GM19023 (cell line): ENCODE results near the gene ATXN2L.
A peak's percentile ranks its signal among the peaks of the same experiment; 100 is the strongest.
"Not testable (repeated sequence)": the region's sequence is repeated elsewhere in the genome, so short reads cannot be mapped to it uniquely, and the experiment has no call there.

Experiments used
- ATAC-seq: cut with Tn5 transposase; IDR thresholded peaks from one replicate; pipeline ENCODE4 v1.9.1; 2021; ENCODE audit warnings: mild to moderate bottlenecking, moderate library complexity; ENCODE audit not compliant: unreplicated experiment

Gene ATXN2L

DNA sequence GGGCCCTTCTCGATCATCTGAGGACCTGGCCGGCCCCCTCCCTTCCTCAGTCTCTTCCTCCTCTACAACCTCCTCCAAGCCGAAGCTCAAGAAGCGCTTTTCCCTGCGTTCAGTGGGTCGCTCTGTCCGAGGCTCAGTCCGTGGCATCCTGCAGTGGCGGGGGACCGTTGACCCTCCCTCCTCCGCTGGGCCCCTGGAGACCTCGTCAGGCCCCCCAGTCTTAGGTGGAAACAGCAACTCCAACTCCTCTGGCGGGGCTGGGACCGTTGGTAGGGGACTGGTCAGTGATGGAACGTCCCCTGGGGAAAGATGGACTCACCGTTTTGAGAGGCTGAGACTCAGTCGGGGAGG is 43.6 kb downstream of the ATXN2L start:
- ATAC-seq = no peak

DNA sequence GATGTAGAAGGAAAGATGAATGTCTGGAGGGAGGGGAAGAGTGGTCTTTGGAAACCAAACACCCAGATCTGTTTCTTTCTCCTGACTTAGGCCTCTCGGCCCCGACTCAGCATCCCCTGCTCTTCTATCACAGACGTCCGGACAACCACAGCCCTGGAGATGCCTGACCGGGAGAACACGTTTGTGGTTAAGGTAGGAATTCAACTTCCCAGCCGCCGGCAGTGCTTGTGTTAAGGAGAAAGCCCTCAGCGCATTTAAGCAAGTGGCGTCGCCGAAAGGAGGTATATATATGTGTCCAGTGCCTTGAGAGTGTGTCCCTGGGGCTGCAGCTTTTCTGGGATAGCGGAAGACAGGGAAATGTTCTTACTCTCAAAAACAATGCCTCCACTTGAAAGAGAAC is 44.4 kb downstream of the ATXN2L start:
- no peak for ATAC-seq

DNA sequence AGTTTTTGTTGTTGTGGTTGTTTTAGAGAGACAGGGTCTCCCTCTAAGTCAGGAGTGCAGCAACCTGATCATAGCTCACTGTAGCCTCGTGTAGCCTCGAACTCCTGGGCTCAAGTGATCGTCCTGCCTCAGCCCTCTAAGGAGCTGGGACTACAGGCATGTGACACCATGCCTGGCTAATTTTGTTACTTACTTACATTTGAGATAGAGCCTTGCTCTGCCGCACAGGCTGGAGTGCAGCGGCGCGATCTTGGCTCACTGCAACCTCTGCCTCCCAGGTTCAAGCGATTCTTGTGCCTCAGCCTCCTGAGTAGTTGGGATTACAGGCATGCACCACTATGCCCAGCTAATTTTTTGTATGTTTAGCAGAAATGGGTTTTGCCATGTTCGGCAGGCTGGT is 44.8 kb downstream of the ATXN2L start:
- ATAC-seq = not testable (repeated sequence)

DNA sequence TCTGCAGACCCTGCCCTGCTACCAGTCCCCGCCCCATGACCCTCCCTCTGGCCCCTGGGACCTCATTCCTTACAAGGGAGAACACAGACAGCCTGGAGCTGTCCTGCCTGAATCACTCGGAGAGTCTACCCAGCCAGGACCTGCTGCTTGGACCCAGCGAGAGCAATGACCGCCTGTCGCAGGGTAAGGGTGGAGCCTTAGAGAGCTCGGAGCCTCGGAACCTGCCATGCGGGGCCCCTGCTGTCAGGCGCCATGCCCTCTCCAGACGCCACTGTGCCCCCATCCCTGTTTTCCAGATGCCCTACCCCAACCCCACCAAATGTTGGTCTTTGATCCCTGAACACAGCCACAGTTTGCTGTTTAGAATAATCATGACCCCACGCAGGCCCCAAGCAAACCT is 46.4 kb downstream of the ATXN2L start:
- ATAC-seq = no peak

GRCh38 chr16:28872952-28873351 is 50.2 kb downstream of the ATXN2L start:
- no peak for ATAC-seq

DNA sequence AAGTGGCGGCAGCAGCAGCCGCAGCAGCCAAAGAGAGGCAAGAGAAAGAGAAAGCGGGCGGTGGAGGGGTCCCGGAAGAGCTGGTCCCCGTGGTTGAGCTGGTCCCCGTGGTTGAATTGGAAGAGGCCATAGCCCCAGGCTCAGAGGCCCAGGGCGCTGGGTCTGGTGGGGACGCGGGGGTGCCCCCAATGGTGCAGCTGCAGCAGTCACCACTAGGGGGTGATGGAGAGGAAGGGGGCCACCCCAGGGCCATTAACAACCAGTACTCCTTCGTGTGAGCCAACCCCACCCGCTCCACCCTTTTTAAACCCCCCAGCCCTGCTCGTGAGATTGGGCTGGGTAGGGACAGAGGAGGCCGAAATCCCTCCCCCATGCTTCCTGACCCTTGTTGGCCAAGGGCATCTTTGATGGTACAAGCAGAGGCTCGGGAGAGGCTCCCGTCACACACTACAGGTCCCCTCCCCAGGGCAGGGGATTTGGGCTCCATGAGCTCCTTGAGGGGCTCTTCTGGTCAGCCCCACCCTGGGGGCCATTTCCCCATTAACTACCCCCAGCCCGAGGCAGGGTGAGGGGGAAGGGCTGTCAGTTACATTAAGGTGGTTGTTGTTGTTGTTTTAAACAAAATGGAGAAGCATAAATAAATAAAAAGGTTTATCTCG is 50.9 kb downstream of the ATXN2L start:
- no peak for ATAC-seq

DNA sequence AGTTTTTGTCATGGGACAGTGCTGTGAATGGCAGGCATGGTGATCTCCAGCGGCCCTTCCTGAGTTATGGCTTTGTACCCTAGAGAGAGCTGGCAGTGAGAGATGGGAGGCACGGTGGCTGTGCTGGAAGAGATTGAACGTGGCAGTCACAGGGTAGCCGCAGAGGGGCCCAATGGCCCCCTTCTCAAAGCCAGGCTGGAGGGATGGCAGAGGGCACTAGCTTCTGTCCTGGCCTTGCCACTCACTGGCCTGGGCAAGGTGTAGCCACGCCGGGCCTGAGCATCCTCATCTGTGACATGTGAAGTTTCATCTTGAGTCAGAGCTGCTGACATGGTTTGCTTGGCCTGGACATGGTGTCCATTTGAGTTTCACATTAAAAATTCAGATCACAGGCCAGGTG is 51.6 kb downstream of the ATXN2L start:
- ATAC-seq = no peak

GRCh38 chr16:28875134-28876018 is 52.6 kb downstream of the ATXN2L start:
- ATAC-seq = no peak

- ATAC-seq = no peak
Observed at GRCh38 chr16:28876019-28876659, 53.3 kb downstream of the ATXN2L start.

GRCh38 chr16:28876973-28877654 is 54.3 kb downstream of the ATXN2L start:
- ATAC-seq = no peak

- ATAC-seq = no peak
Observed at GRCh38 chr16:28877655-28878000, 54.8 kb downstream of the ATXN2L start.

- ATAC-seq = no peak
Observed at GRCh38 chr16:28878083-28878926, 55.5 kb downstream of the ATXN2L start, which contains the start of gene ATP2A1. Gene ATP2A1, plus strand, starts transcription at chr16:28878488. Its CDS starts 184 bp downstream, at chr16:28878672.

DNA sequence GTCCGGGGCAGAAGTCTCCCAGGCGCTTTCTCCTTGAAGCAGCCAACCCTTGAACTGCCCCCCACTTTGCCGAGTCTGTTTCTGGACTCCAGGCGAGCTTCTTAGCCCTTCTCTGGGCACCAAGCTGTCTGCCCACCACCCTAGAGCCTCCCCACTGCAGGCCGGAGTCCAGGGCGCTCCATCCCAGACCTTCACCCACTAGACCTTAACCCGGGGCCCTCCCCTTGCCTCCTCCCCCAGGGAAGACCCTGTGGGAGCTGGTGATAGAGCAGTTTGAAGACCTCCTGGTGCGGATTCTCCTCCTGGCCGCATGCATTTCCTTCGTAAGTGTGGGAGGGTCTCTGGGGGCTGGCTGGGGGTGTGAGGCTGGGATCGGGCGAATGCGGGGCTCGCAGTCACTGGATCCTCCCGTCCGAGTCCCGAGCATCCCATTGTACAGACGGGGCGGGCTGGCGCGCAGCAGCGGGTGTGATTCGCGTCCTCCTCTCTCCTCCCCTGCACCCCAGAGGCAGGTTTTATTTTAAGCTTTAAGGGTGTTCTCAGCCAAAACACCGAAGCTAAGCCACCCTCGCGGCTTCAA is 56.6 kb downstream of the ATXN2L start:
- peak; percentile 25 for ATAC-seq

GRCh38 chr16:28879841-28880588 is 57.2 kb downstream of the ATXN2L start:
- peak; percentile 89 for ATAC-seq

- ATAC-seq = no peak
Observed at GRCh38 chr16:28880589-28880915, 57.8 kb downstream of the ATXN2L start.

GRCh38 chr16:28880955-28881354 is 58.2 kb downstream of the ATXN2L start:
- ATAC-seq = no peak

DNA sequence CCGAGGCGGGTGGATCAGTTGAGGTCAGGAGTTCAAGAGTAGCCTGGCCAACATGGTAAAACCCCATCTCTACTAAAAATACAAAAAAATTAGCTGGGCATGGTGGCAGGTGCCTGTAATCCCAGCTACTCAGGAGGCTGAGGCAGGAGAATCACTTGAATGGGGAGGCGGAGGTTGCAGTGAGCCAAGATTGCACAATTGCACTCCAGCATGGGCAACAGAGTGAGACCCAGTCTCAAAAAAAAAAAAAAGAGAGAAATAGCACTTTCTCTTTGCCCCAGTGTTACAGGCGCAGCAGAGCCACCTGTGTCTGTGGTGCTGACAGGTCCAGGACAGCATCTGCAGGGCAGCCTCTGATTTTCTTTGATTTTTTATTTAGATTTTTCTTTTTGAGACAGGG is 58.8 kb downstream of the ATXN2L start:
- ATAC-seq = not testable (repeated sequence)

- no peak for ATAC-seq
Observed at GRCh38 chr16:28882551-28883160, 59.9 kb downstream of the ATXN2L start.
